IMR-90 (cell line): Measurements from ENCODE around the gene GNMT. TPM values are rescaled to one million over a fixed set of nuclear protein-coding genes. Genes with fewer than 3 reads are reported as not detected.

Source experiments
- ATAC-seq: fragments of 200-7000 bp; cut with Tn5 transposase; 2 replicates; pipeline ENCODE4 v1.9.1; 2020; ENCODE audit warnings: low read depth, mild to moderate bottlenecking, moderate library complexity
- BruUV-seq: library from RNA; stranded (reverse); fragments of 400-500 nt; replicated peaks from 2 replicates; lab custom pipeline; 2021; lab: Mats Ljungman, UMichigan
- CTCF ChIA-PET: fragments of 300-600 bp; formaldehyde crosslinking; extraction: SDS; loops from one replicate; lab custom pipeline; 2021; ENCODE audit warnings: antibody characterized with exemption; lab: Yijun Ruan, JAX
- POLR2A ChIA-PET: fragments of 300-600 bp; sonication (Branson Sonifier 250); formaldehyde crosslinking; loops from one replicate; lab custom pipeline; 2022; ENCODE audit warnings: antibody characterized with exemption; ENCODE audit not compliant: unreplicated experiment; lab: Charles Lee
- DNase-seq: peaks from one replicate; pipeline ENCODE4 v3.0.0; 2013
- H2AFZ ChIP-seq: replicated peaks from 2 replicates; pipeline ENCODE3; 2013; ENCODE audit warnings: low read length, mild to moderate bottlenecking; ENCODE audit not compliant: poor library complexity
- H2AK5ac ChIP-seq: 2 replicates; pipeline ENCODE4 v1.6.1; 2013; ENCODE audit warnings: low read depth, low read length, inconsistent platforms
- H2AK9ac ChIP-seq: replicated peaks from 2 replicates; pipeline ENCODE3; 2013; ENCODE audit warnings: mild to moderate bottlenecking, low read depth, low read length, moderate library complexity; ENCODE audit not compliant: poor library complexity
- H2BK120ac ChIP-seq: 2 replicates; pipeline ENCODE4 v1.6.1; 2013; ENCODE audit warnings: low read depth, low read length, inconsistent platforms
- H2BK15ac ChIP-seq: 3 replicates; pipeline ENCODE4 v1.6.1; 2013; ENCODE audit warnings: low read depth, low read length, inconsistent platforms
- H2BK20ac ChIP-seq: 2 replicates; pipeline ENCODE4 v1.6.1; 2013; ENCODE audit warnings: low read depth, mild to moderate bottlenecking, inconsistent platforms, low read length, moderate library complexity
- H2BK5ac ChIP-seq: 2 replicates; pipeline ENCODE4 v1.6.1; 2013; ENCODE audit warnings: mild to moderate bottlenecking, low read depth, low read length, inconsistent platforms; ENCODE audit not compliant: poor library complexity, severe bottlenecking
- H3K14ac ChIP-seq: replicated peaks from 2 replicates; pipeline ENCODE4 v1.6.1; 2013; ENCODE audit warnings: low read depth, low read length, inconsistent platforms
- H3K18ac ChIP-seq: 2 replicates; pipeline ENCODE4 v1.6.1; 2013; ENCODE audit warnings: low read depth, low read length, control low read depth
- H3K23ac ChIP-seq: 2 replicates; pipeline ENCODE4 v1.6.1; 2013; ENCODE audit warnings: low read depth, low read length, inconsistent platforms
- H3K27ac ChIP-seq: 2 replicates; pipeline ENCODE4 v1.5.1; 2013; ENCODE audit warnings: mild to moderate bottlenecking, control low read depth, low read length; ENCODE audit not compliant: insufficient read depth
- H3K27me3 ChIP-seq: 2 replicates; pipeline ENCODE4 v1.6.1; 2013; ENCODE audit warnings: low read length; ENCODE audit not compliant: control insufficient read depth, insufficient read depth
- H3K36me3 ChIP-seq: 2 replicates; pipeline ENCODE4 v1.6.1; 2013; ENCODE audit warnings: low read length, mixed read lengths; ENCODE audit not compliant: control insufficient read depth, insufficient read depth
- H3K4ac ChIP-seq: 2 replicates; pipeline ENCODE4 v1.6.1; 2013; ENCODE audit warnings: low read depth, low read length, inconsistent platforms
- H3K4me1 ChIP-seq: 2 replicates; pipeline ENCODE4 v1.6.1; 2013; ENCODE audit warnings: low read length, mixed read lengths; ENCODE audit not compliant: control insufficient read depth, insufficient read depth
- H3K4me2 ChIP-seq: 2 replicates; pipeline ENCODE4 v1.6.1; 2013; ENCODE audit warnings: low read depth, mild to moderate bottlenecking, control low read depth, low read length, moderate library complexity
- H3K4me3 ChIP-seq: 2 replicates; pipeline ENCODE4 v1.5.1; 2013; ENCODE audit warnings: low read depth, mild to moderate bottlenecking, control low read depth, low read length, moderate library complexity; ENCODE audit not compliant: insufficient read depth
- H3K56ac ChIP-seq: 2 replicates; pipeline ENCODE4 v1.6.1; 2013; ENCODE audit warnings: low read length, inconsistent platforms; ENCODE audit not compliant: insufficient read depth; ENCODE audit errors: extremely low read depth
- H3K79me1 ChIP-seq, 2 experiments: 2 replicates each; pipeline ENCODE4 v1.6.1; 2013; ENCODE audit warnings: low read length in 2 of 2, inconsistent platforms in 1 of 2, low read depth in 1 of 2
- H3K9ac ChIP-seq: 2 replicates; pipeline ENCODE4 v1.6.1; 2013; ENCODE audit warnings: low read depth, low read length, control low read depth
- H3K9me1 ChIP-seq: 2 replicates; pipeline ENCODE4 v1.6.1; 2013; ENCODE audit warnings: low read length, inconsistent platforms; ENCODE audit not compliant: insufficient read depth
- H3K9me3 ChIP-seq: 2 replicates; pipeline ENCODE4 v1.6.1; 2013; ENCODE audit warnings: low read length; ENCODE audit not compliant: control insufficient read depth, insufficient read depth
- H4K20me1 ChIP-seq: 2 replicates; pipeline ENCODE4 v1.6.1; 2013; ENCODE audit warnings: low read length, inconsistent platforms; ENCODE audit not compliant: insufficient read depth
- H4K5ac ChIP-seq: 2 replicates; pipeline ENCODE4 v1.6.1; 2013; ENCODE audit warnings: mild to moderate bottlenecking, low read depth, low read length, control low read depth
- H4K8ac ChIP-seq, 2 experiments: 2 replicates each; pipeline ENCODE4 v1.6.1; 2013; ENCODE audit warnings: low read depth in 2 of 2, low read length in 2 of 2, control low read depth in 1 of 2, inconsistent platforms in 1 of 2
- H4K91ac ChIP-seq: 2 replicates; pipeline ENCODE4 v1.6.1; 2013; ENCODE audit warnings: low read depth, low read length, inconsistent platforms; ENCODE audit not compliant: insufficient read depth
- CEBPB ChIP-seq: IDR thresholded peaks from 2 replicates; pipeline ENCODE4 v1.6.1; 2012; ENCODE audit warnings: low read depth, low read length, improper control_type of control experiment
- RCOR1 ChIP-seq: IDR thresholded peaks from 2 replicates; pipeline ENCODE4 v1.6.1; 2012; ENCODE audit warnings: mild to moderate bottlenecking, low read length, improper control_type of control experiment; ENCODE audit not compliant: insufficient replicate concordance
- WGBS, 2 experiments: methylation state at CpG; one replicate each; pipeline versions ENCODE4 v1.1.5 to v1.1.7; 2013; ENCODE audit warnings: missing lambda C conversion rate in 2 of 2; ENCODE audit not compliant: insufficient read length in 1 of 2; ENCODE audit errors: extremely low coverage in 2 of 2; 5-methylcytosine and 5-hydroxymethylcytosine counted together
- dilution Hi-C: fragments of 300-500 bp; cut with HindIII; formaldehyde crosslinking; loops from one replicate; pipeline ENCODE4 v1.14.3; 2018; ENCODE audit warnings: low sequenced_read_pairs; ENCODE audit not compliant: unreplicated experiment
- in situ Hi-C: fragments of 300-500 bp; cut with MboI; formaldehyde crosslinking; loops from 3 replicates; pipeline ENCODE4 v1.14.3; 2019; ENCODE audit warnings: low sequenced_read_pairs, inconsistent platforms, mixed read lengths
- intact Hi-C: fragments of 100-400 bp; cut with micrococcal nuclease; formaldehyde crosslinking; loops from 2 replicates; pipeline ENCODE4 v1.10.0; 2022
- polyA plus RNA-seq, 3 experiments: library from polyadenylated mRNA; depleted of rRNA; stranded (reverse); fragments of >200 nt; gene quantifications; 2 replicates each; pipeline ENCODE4 v1.2.3, GENCODE V29; 2012; ENCODE audit warnings: low replicate concordance in 1 of 3
- total RNA-seq: library from RNA; depleted of rRNA; stranded (reverse); fragments of >200 nt; gene quantifications from 2 replicates; pipeline ENCODE4 v1.2.3, GENCODE V29; 2012; rRNA removed

GNMT gene
- total and polyA plus RNA-seq, 2 of the 4 experiments (the other 2 are of a cell fraction): 0.36 TPM; not detected in 1

- H3K18ac ChIP-seq: no peak overlapping the region
- peak overlapping the region; percentile 54 for H3K14ac ChIP-seq
- H3K27me3 ChIP-seq: no peaks in the 10 kb centered on the region
- H2AFZ ChIP-seq: peak overlapping the region; percentile 77
- peak overlapping the region; percentile 3 for H4K5ac ChIP-seq
- H2BK20ac ChIP-seq: no peak overlapping the region
- WGBS, 2 experiments: 0% methylated on average over 9 of the region's 25 CpGs; no CpG with 5 or more reads in 1 of the 2 experiments
- peak overlapping the region; percentile 10 to 71; a peak in 3 of 4 replicates for H4K8ac ChIP-seq
- H2BK5ac ChIP-seq: peak overlapping the region; percentile 23
- no peaks in the 10 kb centered on the region for H3K9me3 ChIP-seq
- no peak for TF ChIP-seq RCOR1
- no peak for TF ChIP-seq CEBPB
- H3K56ac ChIP-seq: peak overlapping the region; percentile 30
- H3K4me3 ChIP-seq: peak overlapping the region; percentile 54
- H2AK9ac ChIP-seq: peak overlapping the region; percentile 91
- ChIA-PET CTCF (no interaction called here), POLR2A (interaction anchor here (0.5 to 0.9 kb wide), 2 partner anchors 110 to 161 kb away, joined by 3 to 4 read pairs; no protein-coding TSS in a partner anchor)
- peak overlapping the region; percentile 80 for H3K9ac ChIP-seq
- H3K4me1 ChIP-seq: peaks cover 8% of the 10 kb centered on the region
- no peak overlapping the region for H4K91ac ChIP-seq
- H4K20me1 ChIP-seq: no peaks in the 10 kb centered on the region; the same call in 1 of the 2 replicates
- dilution Hi-C loops: no loop called here
- H3K4me2 ChIP-seq: peak overlapping the region; percentile 97
- H3K9me1 ChIP-seq: peaks cover 3% of the 10 kb centered on the region
- ATAC-seq: peak; percentile 31
- intact Hi-C loops: no loop called here
- in situ Hi-C loops: no loop called here
- H3K23ac ChIP-seq: peak overlapping the region; percentile 89
- H3K36me3 ChIP-seq: peaks cover 44% of the 10 kb centered on the region
- BruUV-seq: no TSS peak
- no peak overlapping the region for H2BK15ac ChIP-seq
- peak overlapping the region; percentile 67 for H3K4ac ChIP-seq
- H3K27ac ChIP-seq: peak overlapping the region; percentile 69
- H2AK5ac ChIP-seq: peak overlapping the region; percentile 65
- no peak overlapping the region for H2BK120ac ChIP-seq
- peaks cover 5 to 69% of the 10 kb centered on the region in 2 experiments; a peak in 2 of 4 replicates for H3K79me1 ChIP-seq
- DNase-seq: peak; percentile 21
Observed at GRCh38 chr6:43013097-43013842, 52.7 kb downstream of the GNMT start.

Other genes with a start within 250 kb of the GNMT start
- 0.83 and 1.1 TPM in 2 replicates for gene PRPH2, start 238.2 kb upstream of the GNMT start, total RNA-seq
- gene PRPH2, start 238.2 kb upstream of the GNMT start, polyA plus RNA-seq (2012; rRNA removed): 0.90 and 1.0 TPM in 2 replicates
- gene TBCC, start 214.7 kb upstream of the GNMT start, total RNA-seq: 32.6 and 33.9 TPM in 2 replicates
- gene TBCC, start 214.7 kb upstream of the GNMT start, polyA plus RNA-seq (2012; rRNA removed): 20.2 and 23.0 TPM in 2 replicates
- gene BICRAL, start 178.7 kb upstream of the GNMT start, total RNA-seq: 4.7 and 6.1 TPM in 2 replicates
- gene BICRAL, start 178.7 kb upstream of the GNMT start, polyA plus RNA-seq (2012; rRNA removed): 3.9 and 4.0 TPM in 2 replicates
- gene RPL7L1, start 81.1 kb upstream of the GNMT start, total RNA-seq: 112 and 125 TPM in 2 replicates
- 31.3 and 43.0 TPM in 2 replicates for gene RPL7L1, start 81.1 kb upstream of the GNMT start, polyA plus RNA-seq (2012; rRNA removed)
- gene PTCRA, start 44.7 kb upstream of the GNMT start, total RNA-seq: not detected in 2 replicates
- gene PTCRA, start 44.7 kb upstream of the GNMT start, polyA plus RNA-seq (2012; rRNA removed): not detected in 2 replicates
- gene CNPY3, start 31.3 kb upstream of the GNMT start, total RNA-seq: 13.3 and 15.3 TPM in 2 replicates
- gene CNPY3, start 31.3 kb upstream of the GNMT start, polyA plus RNA-seq (2012; rRNA removed): 39.2 and 39.8 TPM in 2 replicates
- gene PEX6, start 18.4 kb downstream of the GNMT start, total RNA-seq: 9.4 and 10.6 TPM in 2 replicates
- gene PEX6, start 18.4 kb downstream of the GNMT start, polyA plus RNA-seq (2012; rRNA removed): 9.6 and 10.4 TPM in 2 replicates
- 60.5 and 68.8 TPM in 2 replicates for gene PPP2R5D, start 23.8 kb downstream of the GNMT start, total RNA-seq
- 50.6 and 55.6 TPM in 2 replicates for gene PPP2R5D, start 23.8 kb downstream of the GNMT start, polyA plus RNA-seq (2012; rRNA removed)
- 116 and 119 TPM in 2 replicates for gene MEA1, start 53.2 kb downstream of the GNMT start, total RNA-seq
- gene MEA1, start 53.2 kb downstream of the GNMT start, polyA plus RNA-seq (2012; rRNA removed): 126 TPM in 2 replicates
- gene KLHDC3, start 53.5 kb downstream of the GNMT start, total RNA-seq: 69.7 and 76.0 TPM in 2 replicates
- 50.5 and 57.1 TPM in 2 replicates for gene KLHDC3, start 53.5 kb downstream of the GNMT start, polyA plus RNA-seq (2012; rRNA removed)
- gene RRP36, start 60.9 kb downstream of the GNMT start, total RNA-seq: 106 and 114 TPM in 2 replicates
- 54.3 and 55.1 TPM in 2 replicates for gene RRP36, start 60.9 kb downstream of the GNMT start, polyA plus RNA-seq (2012; rRNA removed)
- gene CUL7, start 93.1 kb downstream of the GNMT start, total RNA-seq: 33.3 and 39.3 TPM in 2 replicates
- gene CUL7, start 93.1 kb downstream of the GNMT start, polyA plus RNA-seq (2012; rRNA removed): 38.0 and 39.9 TPM in 2 replicates
- gene MRPL2, start 98.7 kb downstream of the GNMT start, total RNA-seq: 15.8 and 18.1 TPM in 2 replicates
- 45.9 and 46.8 TPM in 2 replicates for gene MRPL2, start 98.7 kb downstream of the GNMT start, polyA plus RNA-seq (2012; rRNA removed)
- 9.7 and 10.9 TPM in 2 replicates for gene KLC4, start 98.9 kb downstream of the GNMT start, total RNA-seq
- gene KLC4, start 98.9 kb downstream of the GNMT start, polyA plus RNA-seq (2012; rRNA removed): 12.4 and 13.0 TPM in 2 replicates
- gene PTK7, start 115.6 kb downstream of the GNMT start, total RNA-seq: 44.4 and 47.1 TPM in 2 replicates
- gene PTK7, start 115.6 kb downstream of the GNMT start, polyA plus RNA-seq (2012; rRNA removed): 122 and 142 TPM in 2 replicates
- gene SRF, start 210.5 kb downstream of the GNMT start, total RNA-seq: 20.6 TPM in 2 replicates
- 56.3 and 69.1 TPM in 2 replicates for gene SRF, start 210.5 kb downstream of the GNMT start, polyA plus RNA-seq (2012; rRNA removed)
- 6.1 and 7.7 TPM in 2 replicates for gene CUL9, start 221.4 kb downstream of the GNMT start, total RNA-seq
- gene CUL9, start 221.4 kb downstream of the GNMT start, polyA plus RNA-seq (2012; rRNA removed): 19.1 and 19.5 TPM in 2 replicates